ENCODE results near the gene PPHLN1.

DNA sequence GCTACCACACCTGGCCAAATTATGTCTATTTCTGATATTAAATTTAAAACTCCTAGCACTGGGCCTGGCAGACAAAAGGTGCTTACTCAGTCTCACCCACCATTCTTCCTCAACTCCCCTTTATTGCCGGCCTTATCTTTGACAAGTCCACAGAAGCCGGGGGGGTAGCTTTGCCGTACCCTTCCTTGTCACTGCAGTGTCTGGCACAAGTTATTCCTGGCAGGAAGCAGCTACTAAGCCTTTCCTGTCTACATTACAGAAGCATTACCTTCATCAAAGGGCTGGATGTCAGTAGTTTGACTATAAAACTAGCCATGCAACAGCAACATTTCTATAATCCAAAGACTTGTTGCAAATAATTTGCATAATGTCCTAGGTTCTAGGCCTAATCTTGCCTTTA, 136.5 kb downstream of the PPHLN1 start:
- TF ChIP-seq, protein P1, sequence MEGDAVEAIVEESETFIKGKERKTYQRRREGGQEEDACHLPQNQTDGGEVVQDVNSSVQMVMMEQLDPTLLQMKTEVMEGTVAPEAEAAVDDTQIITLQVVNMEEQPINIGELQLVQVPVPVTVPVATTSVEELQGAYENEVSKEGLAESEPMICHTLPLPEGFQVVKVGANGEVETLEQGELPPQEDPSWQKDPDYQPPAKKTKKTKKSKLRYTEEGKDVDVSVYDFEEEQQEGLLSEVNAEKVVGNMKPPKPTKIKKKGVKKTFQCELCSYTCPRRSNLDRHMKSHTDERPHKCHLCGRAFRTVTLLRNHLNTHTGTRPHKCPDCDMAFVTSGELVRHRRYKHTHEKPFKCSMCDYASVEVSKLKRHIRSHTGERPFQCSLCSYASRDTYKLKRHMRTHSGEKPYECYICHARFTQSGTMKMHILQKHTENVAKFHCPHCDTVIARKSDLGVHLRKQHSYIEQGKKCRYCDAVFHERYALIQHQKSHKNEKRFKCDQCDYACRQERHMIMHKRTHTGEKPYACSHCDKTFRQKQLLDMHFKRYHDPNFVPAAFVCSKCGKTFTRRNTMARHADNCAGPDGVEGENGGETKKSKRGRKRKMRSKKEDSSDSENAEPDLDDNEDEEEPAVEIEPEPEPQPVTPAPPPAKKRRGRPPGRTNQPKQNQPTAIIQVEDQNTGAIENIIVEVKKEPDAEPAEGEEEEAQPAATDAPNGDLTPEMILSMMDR (IDR thresholded peaks at IDR 0.05), result no peak
- no peak for TF ChIP-seq POLR2A (IDR thresholded peaks at IDR 0.05)

All from Peyer's patch (tissue), 4 donors.